T-cell (primary cell): ENCODE measurements around the gene SPATS2L. TPM values are rescaled to one million over a fixed set of nuclear protein-coding genes. Genes with fewer than 3 reads are reported as not detected.

Experiments used
- ATAC-seq, 4 experiments: fragments of 200-7000 bp in 3 of 4; fragments of 150-1000 bp in 1 of 4; cut with Tn5 transposase; replicated peaks in 1 of 4; 1 replicate in 3 of 4; 2 replicates in 1 of 4; pipeline ENCODE4 v1.10.0; 2021; ENCODE audit warnings: moderate library complexity in 3 of 4, mild to moderate bottlenecking in 2 of 4, moderate number of reproducible peaks in 1 of 4
- CTCF ChIA-PET, 2 donors: fragments of 300-600 bp; sonication (Branson Sonifier 250); formaldehyde crosslinking; loops; one replicate each; lab custom pipeline; 2022; ENCODE audit warnings: antibody characterized with exemption in 2 of 2; lab: Charles Lee
- POLR2A ChIA-PET, 2 donors: fragments of 300-600 bp; sonication (Branson Sonifier 250); formaldehyde crosslinking; loops; one replicate each; lab custom pipeline; 2022; ENCODE audit warnings: antibody characterized with exemption in 2 of 2; lab: Charles Lee
- DNase-seq, 35 experiments: peaks; one replicate each; pipeline versions ENCODE4 v3.0.0 to v3.0.0-alpha.2; 2013 to 2023
- H3K27ac ChIP-seq: one replicate; pipeline ENCODE4 v1.5.1; 2013; ENCODE audit warnings: low read length
- H3K27me3 ChIP-seq, 2 experiments: replicated peaks in 1 of 2; 1 replicate in 1 of 2; 2 replicates in 1 of 2; pipeline versions ENCODE4 v1.6.1 to v1.7.0; 2013; ENCODE audit warnings: low read length in 1 of 2, mixed read lengths in 1 of 2; ENCODE audit not compliant: control insufficient read depth in 2 of 2, insufficient read depth in 2 of 2; ENCODE audit errors: extremely low read depth in 1 of 2
- H3K36me3 ChIP-seq, 2 donors: 1 replicate in 1 of 2; 2 replicates in 1 of 2; pipeline versions ENCODE4 v1.6.1 to v1.7.0; 2013; ENCODE audit warnings: low read length in 1 of 2; ENCODE audit not compliant: control insufficient read depth in 2 of 2, insufficient read depth in 1 of 2; ENCODE audit errors: extremely low read depth in 1 of 2
- H3K4me1 ChIP-seq, 2 experiments: 1 replicate in 1 of 2; 2 replicates in 1 of 2; pipeline versions ENCODE4 v1.6.1 to v1.7.0; 2013; ENCODE audit warnings: low read length in 2 of 2, mixed read lengths in 1 of 2; ENCODE audit not compliant: insufficient read depth in 2 of 2, control insufficient read depth in 1 of 2; ENCODE audit errors: extremely low read depth in 1 of 2
- H3K4me3 ChIP-seq, 2 donors: 1 replicate in 1 of 2; 2 replicates in 1 of 2; pipeline versions ENCODE4 v1.5.1 to v1.7.0; 2013; ENCODE audit warnings: mild to moderate bottlenecking in 2 of 2, low read length in 1 of 2, moderate library complexity in 1 of 2; ENCODE audit not compliant: control insufficient read depth in 1 of 2; ENCODE audit errors: extremely low read depth in 1 of 2
- H3K9me3 ChIP-seq: 2 replicates; pipeline ENCODE4 v1.7.0; 2013
- H3K27ac Mint-ChIP-seq, 2 donors: one replicate each; pipeline ENCODE4 v1.8.0; 2020 to 2021; ENCODE audit warnings: mild to moderate bottlenecking in 2 of 2, mixed read lengths in 2 of 2
- H3K27me3 Mint-ChIP-seq, 2 donors: one replicate each; pipeline ENCODE4 v1.8.0; 2021 to 2022; ENCODE audit warnings: mixed read lengths in 2 of 2
- H3K36me3 Mint-ChIP-seq: one replicate; pipeline ENCODE4 v1.8.0; 2021; ENCODE audit warnings: mixed read lengths
- H3K4me1 Mint-ChIP-seq, 3 donors: one replicate each; pipeline ENCODE4 v1.8.0; 2020 to 2022; ENCODE audit warnings: mixed read lengths in 3 of 3, mild to moderate bottlenecking in 1 of 3
- H3K4me3 Mint-ChIP-seq, 3 donors: one replicate each; pipeline ENCODE4 v1.8.0; 2020 to 2022; ENCODE audit warnings: mild to moderate bottlenecking in 3 of 3, mixed read lengths in 3 of 3, moderate library complexity in 3 of 3
- H3K9me3 Mint-ChIP-seq, 3 donors: one replicate each; pipeline ENCODE4 v1.8.0; 2020 to 2022; ENCODE audit warnings: mixed read lengths in 3 of 3
- WGBS: methylation state at CpG from one replicate; pipeline ENCODE4 v1.1.5; 2013; ENCODE audit warnings: missing lambda C conversion rate; ENCODE audit not compliant: insufficient coverage; 5-methylcytosine and 5-hydroxymethylcytosine counted together
- total RNA-seq, 35 experiments: library from RNA in 6 of 35; stranded (reverse) in 6 of 35; fragments of 120-200 nt in 1 of 35; gene quantifications; one replicate each; pipeline versions ENCODE4 v1.2.1 to v1.2.4 and lab custom pipeline; 2013 to 2026

Gene SPATS2L
- total RNA-seq, 5 donors from 2014 or later (not counting 1 experiment from before 2014, with no cell fraction given): 5.4 to 9.3 (median 5.9) TPM

DNA sequence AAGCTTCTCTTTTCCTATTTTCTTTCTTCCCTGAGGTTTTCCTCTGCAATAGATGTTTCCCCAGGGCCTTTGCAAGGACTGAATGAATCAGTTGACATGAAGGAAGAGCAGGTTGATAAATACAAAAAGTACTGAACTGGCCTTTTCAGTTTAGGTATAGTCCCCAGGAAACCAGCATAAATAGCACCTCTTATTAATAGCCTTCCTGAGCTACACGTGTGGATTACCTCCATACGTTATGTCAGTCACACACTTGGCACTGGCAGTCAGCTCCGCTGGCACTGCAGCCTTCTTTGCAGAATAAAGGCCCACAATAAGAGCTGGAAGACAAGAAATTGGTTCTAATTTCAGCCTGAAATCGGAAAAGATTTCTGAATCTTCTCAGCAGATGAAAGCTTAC lies 142.7 kb downstream of the SPATS2L start:
- ATAC-seq (no peak), DNase-seq (no peak)
- Histone ChIP-seq H3K36me3 (no peaks in the 10 kb centered on the region), H3K4me3 (no peak overlapping the region), H3K9me3 (no peaks in the 10 kb centered on the region), H3K4me1 (no peaks in the 10 kb centered on the region), H3K27me3 (no peaks in the 10 kb centered on the region), H3K27ac (no peak overlapping the region)
- WGBS: 38% methylated on average over 3 of the region's 4 CpGs
- H3K4me3 Mint-ChIP-seq: no peak overlapping the region
- H3K4me1 Mint-ChIP-seq: peaks cover 2 to 6% (median 2%) of the 10 kb centered on the region in 3 donors
- H3K9me3 Mint-ChIP-seq: no peaks in the 10 kb centered on the region
- peaks cover 3% of the 10 kb centered on the region for H3K36me3 Mint-ChIP-seq
- H3K27me3 Mint-ChIP-seq: no peaks in the 10 kb centered on the region
- H3K27ac Mint-ChIP-seq: no peak overlapping the region
- POLR2A ChIA-PET: interaction anchor here in 1 of 2 donors (0.6 kb wide), 1 partner anchor 185 kb away, joined by 4 read pairs; no protein-coding TSS in a partner anchor
- CTCF ChIA-PET: interaction anchor here (0.6 to 0.8 kb wide), 2 partner anchors 29 to 59 kb away, joined by 3 to 4 read pairs; no protein-coding TSS in a partner anchor

DNA sequence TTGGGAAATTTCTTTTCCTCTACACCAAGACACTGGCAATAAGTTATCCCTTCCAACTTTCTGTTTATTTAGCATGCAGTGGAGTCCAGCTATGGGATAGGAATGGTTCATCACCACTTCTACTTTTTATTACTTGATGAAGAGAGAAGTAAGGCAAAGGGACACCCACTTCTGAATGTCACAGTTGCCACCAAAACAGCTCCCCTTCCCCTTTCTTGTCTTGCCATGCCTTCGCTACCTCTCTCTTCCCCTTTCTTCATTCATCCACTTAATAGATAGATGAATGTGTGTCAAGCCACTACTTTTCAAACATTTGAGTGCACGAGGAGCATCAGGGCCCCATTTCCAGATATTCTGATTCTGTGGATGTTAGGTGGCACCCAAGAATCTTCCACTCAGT lies 143.8 kb downstream of the SPATS2L start:
- ChIA-PET POLR2A (no interaction called here), CTCF (no interaction called here)
- WGBS: no CpG with 5 or more reads among the region's 2 CpGs
- H3K4me3 Mint-ChIP-seq: no peak overlapping the region
- H3K36me3 Mint-ChIP-seq: peaks cover 3% of the 10 kb centered on the region
- Histone ChIP-seq H3K4me1 (peaks cover 0 to 2% of the 10 kb centered on the region in 2 experiments), H3K4me3 (no peak overlapping the region), H3K27me3 (no peaks in the 10 kb centered on the region), H3K27ac (no peak overlapping the region), H3K9me3 (no peaks in the 10 kb centered on the region), H3K36me3 (no peaks in the 10 kb centered on the region)
- H3K27me3 Mint-ChIP-seq: no peaks in the 10 kb centered on the region
- peaks cover 5 to 13% (median 8%) of the 10 kb centered on the region in 3 donors for H3K4me1 Mint-ChIP-seq
- H3K9me3 Mint-ChIP-seq: no peaks in the 10 kb centered on the region
- no peak overlapping the region for H3K27ac Mint-ChIP-seq
- DNase-seq (no peak), ATAC-seq (no peak)

DNA sequence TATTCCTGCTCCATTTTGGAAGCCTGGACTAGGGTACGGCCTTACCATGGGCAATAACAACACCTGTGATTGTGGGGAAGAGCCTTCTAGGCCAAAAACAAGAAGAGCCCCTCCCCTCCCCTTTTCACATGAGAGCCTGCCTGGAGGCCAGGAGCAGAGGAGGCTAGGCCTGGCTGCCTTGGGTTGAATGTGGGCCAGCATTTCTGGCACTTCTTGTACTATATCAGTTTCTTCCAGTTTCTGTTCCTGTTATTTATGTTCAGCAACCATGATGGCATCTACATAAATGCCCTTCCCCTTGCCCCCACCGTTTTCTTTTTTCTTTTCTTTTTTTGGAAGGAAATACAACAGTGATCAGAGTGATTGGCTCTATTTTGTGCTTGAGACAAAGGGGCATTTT lies 145.0 kb downstream of the SPATS2L start:
- Mint-ChIP-seq H3K9me3 (no peaks in the 10 kb centered on the region), H3K4me1 (peaks cover 15 to 24% (median 18%) of the 10 kb centered on the region in 3 donors), H3K27ac (no peak overlapping the region), H3K27me3 (no peaks in the 10 kb centered on the region), H3K36me3 (peaks cover 3% of the 10 kb centered on the region), H3K4me3 (no peak overlapping the region)
- H3K4me3 ChIP-seq: no peak overlapping the region
- H3K4me1 ChIP-seq: peaks cover 0 to 10% of the 10 kb centered on the region in 2 experiments
- POLR2A ChIA-PET: no interaction called here
- H3K27me3 ChIP-seq: no peaks in the 10 kb centered on the region
- WGBS: no CpG with 5 or more reads among the region's 2 CpGs
- H3K9me3 ChIP-seq: no peaks in the 10 kb centered on the region
- CTCF ChIA-PET: no interaction called here
- no peak overlapping the region for H3K27ac ChIP-seq
- no peak for ATAC-seq
- no peaks in the 10 kb centered on the region for H3K36me3 ChIP-seq
- no peak for DNase-seq

DNA sequence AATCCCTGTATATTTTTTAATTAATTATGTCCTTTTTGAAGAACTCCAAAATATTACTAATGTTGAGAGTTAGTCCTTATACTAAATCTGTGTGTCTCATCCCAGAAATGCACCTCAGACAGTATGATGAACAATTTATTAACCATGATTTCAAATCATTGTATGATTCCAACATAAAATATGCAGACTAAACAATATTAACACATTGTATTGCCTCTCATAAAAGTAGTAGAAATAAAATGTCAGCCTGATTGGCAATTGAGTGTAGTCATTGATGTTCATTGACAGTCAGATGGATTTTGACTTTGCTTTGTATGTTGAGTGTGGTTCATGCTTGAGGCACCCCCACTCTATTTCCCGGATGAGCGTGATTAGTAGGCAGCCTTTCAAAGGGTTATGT lies 145.9 kb downstream of the SPATS2L start:
- Mint-ChIP-seq H3K27ac (no peak overlapping the region), H3K36me3 (peaks cover 3% of the 10 kb centered on the region), H3K4me1 (peaks cover 15 to 29% (median 21%) of the 10 kb centered on the region in 3 donors), H3K4me3 (no peak overlapping the region), H3K9me3 (no peaks in the 10 kb centered on the region), H3K27me3 (no peaks in the 10 kb centered on the region)
- Histone ChIP-seq H3K9me3 (no peaks in the 10 kb centered on the region), H3K36me3 (no peaks in the 10 kb centered on the region), H3K4me3 (no peak overlapping the region), H3K4me1 (peaks cover 0 to 10% of the 10 kb centered on the region in 2 experiments), H3K27me3 (no peaks in the 10 kb centered on the region), H3K27ac (no peak overlapping the region)
- ChIA-PET CTCF (no interaction called here), POLR2A (no interaction called here)
- DNase-seq (no peak), ATAC-seq (no peak)
- WGBS: no CpG with 5 or more reads among the region's 2 CpGs

GRCh38 chr2:200453142-200453852 lies 146.8 kb downstream of the SPATS2L start:
- H3K4me1 ChIP-seq: peaks cover 0 to 10% of the 10 kb centered on the region in 2 experiments
- DNase-seq: no peak
- no peak for ATAC-seq
- Mint-ChIP-seq H3K27me3 (no peaks in the 10 kb centered on the region), H3K27ac (no peak overlapping the region), H3K9me3 (no peaks in the 10 kb centered on the region), H3K36me3 (peaks cover 3% of the 10 kb centered on the region), H3K4me1 (peaks cover 15 to 29% (median 21%) of the 10 kb centered on the region in 3 donors), H3K4me3 (no peak overlapping the region)
- H3K36me3 ChIP-seq: no peaks in the 10 kb centered on the region
- WGBS: 100% methylated on average over 4 of the region's 8 CpGs
- H3K27me3 ChIP-seq: no peaks in the 10 kb centered on the region
- H3K9me3 ChIP-seq: no peaks in the 10 kb centered on the region
- ChIA-PET CTCF (no interaction called here), POLR2A (no interaction called here)
- no peak overlapping the region for H3K4me3 ChIP-seq
- H3K27ac ChIP-seq: no peak overlapping the region

GRCh38 chr2:200453853-200454534 lies 147.5 kb downstream of the SPATS2L start:
- Histone ChIP-seq H3K9me3 (no peaks in the 10 kb centered on the region), H3K4me1 (peaks cover 0 to 10% of the 10 kb centered on the region in 2 experiments), H3K4me3 (no peak overlapping the region), H3K36me3 (no peaks in the 10 kb centered on the region), H3K27me3 (no peaks in the 10 kb centered on the region), H3K27ac (no peak overlapping the region)
- peaks cover 3% of the 10 kb centered on the region for H3K36me3 Mint-ChIP-seq
- H3K4me3 Mint-ChIP-seq: no peak overlapping the region
- no peak overlapping the region for H3K27ac Mint-ChIP-seq
- no peak for ATAC-seq
- H3K27me3 Mint-ChIP-seq: no peaks in the 10 kb centered on the region
- ChIA-PET CTCF (no interaction called here), POLR2A (no interaction called here)
- no peak for DNase-seq
- 100% methylated on average over 1 of the region's 5 CpGs for WGBS
- peaks cover 15 to 29% (median 21%) of the 10 kb centered on the region in 3 donors for H3K4me1 Mint-ChIP-seq
- H3K9me3 Mint-ChIP-seq: no peaks in the 10 kb centered on the region
